Measurements from ENCODE around the gene MATCAP1.

Gene MATCAP1

DNA sequence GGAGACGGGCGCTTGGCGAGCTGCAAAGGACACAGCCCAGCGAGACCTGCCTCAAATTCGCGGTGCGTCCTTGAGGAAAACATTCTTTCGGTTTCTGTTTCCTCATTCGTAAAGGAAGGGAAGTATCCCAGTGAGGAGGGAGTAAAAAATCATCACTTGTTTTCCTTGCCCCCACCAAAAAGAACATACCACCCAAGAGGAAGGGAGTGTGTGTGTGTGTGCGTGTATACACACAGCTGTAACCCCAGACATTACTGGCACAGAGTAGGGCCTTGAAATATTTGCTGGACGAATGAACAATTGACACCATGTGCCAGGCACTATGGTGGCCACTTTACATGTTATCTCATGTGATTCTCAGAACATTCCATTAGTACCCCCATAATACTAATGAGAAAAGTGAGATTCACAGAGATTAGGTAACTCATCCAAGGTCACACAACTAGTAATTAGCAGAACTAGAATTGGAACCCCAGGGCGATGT, 1.9 kb upstream of the MATCAP1 start:
- DNase-seq (ENCODE audit: low read depth): no peak
- no peak overlapping the region for H3K4me3 ChIP-seq (replicated peaks; ENCODE audit: low read depth, low read length)
- TF ChIP-seq, protein P1, sequence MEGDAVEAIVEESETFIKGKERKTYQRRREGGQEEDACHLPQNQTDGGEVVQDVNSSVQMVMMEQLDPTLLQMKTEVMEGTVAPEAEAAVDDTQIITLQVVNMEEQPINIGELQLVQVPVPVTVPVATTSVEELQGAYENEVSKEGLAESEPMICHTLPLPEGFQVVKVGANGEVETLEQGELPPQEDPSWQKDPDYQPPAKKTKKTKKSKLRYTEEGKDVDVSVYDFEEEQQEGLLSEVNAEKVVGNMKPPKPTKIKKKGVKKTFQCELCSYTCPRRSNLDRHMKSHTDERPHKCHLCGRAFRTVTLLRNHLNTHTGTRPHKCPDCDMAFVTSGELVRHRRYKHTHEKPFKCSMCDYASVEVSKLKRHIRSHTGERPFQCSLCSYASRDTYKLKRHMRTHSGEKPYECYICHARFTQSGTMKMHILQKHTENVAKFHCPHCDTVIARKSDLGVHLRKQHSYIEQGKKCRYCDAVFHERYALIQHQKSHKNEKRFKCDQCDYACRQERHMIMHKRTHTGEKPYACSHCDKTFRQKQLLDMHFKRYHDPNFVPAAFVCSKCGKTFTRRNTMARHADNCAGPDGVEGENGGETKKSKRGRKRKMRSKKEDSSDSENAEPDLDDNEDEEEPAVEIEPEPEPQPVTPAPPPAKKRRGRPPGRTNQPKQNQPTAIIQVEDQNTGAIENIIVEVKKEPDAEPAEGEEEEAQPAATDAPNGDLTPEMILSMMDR (IDR thresholded peaks at IDR 0.05; ENCODE audit: low read length, missing control alignments): no peak

DNA sequence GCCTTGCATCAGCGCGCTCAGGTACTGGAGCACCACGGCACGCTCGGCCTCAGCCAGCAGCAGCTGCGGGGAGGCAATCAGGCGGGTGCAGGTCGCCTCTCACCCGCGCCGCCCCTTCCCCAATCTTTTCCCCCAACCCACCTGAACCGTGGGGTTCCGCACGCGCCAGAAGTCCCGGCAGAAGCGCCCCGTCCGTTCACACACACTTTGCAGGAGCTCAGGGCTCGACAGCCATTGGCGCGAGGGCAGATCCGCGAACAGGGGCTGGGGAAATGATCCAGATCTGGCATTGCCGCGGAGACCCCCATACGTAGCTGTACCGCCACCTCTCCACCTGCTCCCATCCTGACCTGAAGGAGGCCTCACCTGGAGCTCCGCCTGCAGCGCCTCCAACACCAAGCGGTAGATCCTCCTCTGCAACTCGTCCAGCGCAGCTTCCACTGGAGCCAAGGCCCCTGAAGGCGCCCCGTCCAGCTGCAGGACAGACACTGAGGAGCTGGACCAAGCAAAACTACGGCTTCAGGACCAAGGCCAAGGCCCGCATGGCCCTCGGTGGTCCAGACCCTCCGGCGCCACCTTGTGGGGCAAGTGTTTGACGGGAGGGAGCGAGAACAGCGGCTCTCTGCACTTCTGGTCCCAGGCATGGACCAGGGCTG, 1.4 kb upstream of the MATCAP1 start:
- DNase-seq (ENCODE audit: low read depth): peak; percentile 94
- TF ChIP-seq, protein P1 (IDR thresholded peaks at IDR 0.05; ENCODE audit: low read length, missing control alignments): peak; percentile 82
- H3K4me3 ChIP-seq (replicated peaks; ENCODE audit: low read depth, low read length): no peak overlapping the region

DNA sequence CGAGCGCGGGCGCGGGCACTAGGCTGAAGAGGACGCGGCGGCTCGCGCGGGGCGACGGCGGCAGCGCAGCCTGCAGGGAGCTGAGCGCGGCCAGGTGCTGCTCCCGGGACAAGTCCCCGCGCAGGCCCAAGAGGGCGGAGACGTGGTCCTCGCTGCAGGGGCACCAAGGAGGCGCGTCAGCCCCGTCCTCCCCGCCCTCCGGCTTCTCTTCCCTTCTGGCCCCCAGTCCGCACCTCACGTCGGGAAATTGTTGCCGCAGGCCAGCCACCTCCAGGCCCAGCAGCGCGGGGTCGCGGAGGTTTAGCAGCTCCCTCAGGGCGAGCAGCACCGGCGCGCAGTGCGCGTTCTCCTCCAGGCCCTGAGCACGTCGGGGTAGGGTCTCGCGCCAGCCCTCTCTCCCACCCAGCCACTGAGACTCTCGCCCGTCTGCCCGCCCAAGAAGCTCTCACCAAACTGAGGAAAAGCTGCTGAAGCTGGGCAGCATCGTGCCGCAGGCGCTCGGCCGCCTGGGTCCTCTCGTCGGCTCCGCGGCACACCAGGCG, 761 bp upstream of the MATCAP1 start:
- TF ChIP-seq, protein P1 (IDR thresholded peaks at IDR 0.05; ENCODE audit: low read length, missing control alignments): no peak
- peak overlapping the region; percentile 71 for H3K4me3 ChIP-seq (replicated peaks; ENCODE audit: low read depth, low read length)

DNA sequence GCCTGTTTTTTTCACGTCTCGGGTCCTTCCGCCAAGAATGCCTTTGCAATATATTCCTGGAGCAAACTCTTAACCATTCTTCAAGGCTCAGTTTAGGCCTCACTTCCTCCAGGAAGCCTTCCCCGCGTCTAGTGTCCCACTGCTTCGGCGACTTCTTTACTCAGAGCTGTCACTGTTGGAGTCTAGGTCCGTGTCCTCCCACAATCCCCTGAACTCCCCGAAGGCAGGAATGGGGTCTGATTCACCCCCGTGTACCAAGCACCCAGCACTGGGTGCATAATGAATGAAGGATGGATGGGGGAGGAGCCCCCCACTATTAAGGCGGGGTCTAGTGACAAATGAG, 508 bp downstream of the MATCAP1 start:
- TF ChIP-seq, protein P1 (IDR thresholded peaks at IDR 0.05; ENCODE audit: low read length, missing control alignments): no peak
- DNase-seq (ENCODE audit: low read depth): no peak
- peak overlapping the region; percentile 71 for H3K4me3 ChIP-seq (replicated peaks; ENCODE audit: low read depth, low read length)

More for the DNA sequence above, 761 bp upstream of the MATCAP1 start:
- no peak for DNase-seq (ENCODE audit: low read depth)

DNA sequence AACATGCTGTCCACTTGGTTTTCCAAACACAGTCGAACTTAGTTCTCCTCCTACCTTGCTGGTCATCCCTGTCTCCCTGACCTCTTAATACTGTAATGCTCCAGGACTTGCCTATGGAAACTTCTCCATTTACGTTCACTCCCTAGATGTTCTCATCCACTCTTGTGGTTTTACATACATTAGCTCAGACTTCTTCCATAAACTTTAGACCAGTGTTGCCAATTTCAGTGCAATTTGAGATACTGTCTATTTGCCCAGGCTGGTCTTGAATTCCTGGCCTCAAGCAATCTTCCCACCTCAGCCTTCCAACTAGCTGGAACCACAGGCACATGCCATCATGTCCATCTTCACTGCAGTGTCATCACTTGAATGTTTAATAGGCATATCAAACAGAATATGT, 1.5 kb downstream of the MATCAP1 start:
- H3K4me3 ChIP-seq (replicated peaks; ENCODE audit: low read depth, low read length): no peak overlapping the region
- DNase-seq (ENCODE audit: low read depth): no peak
- TF ChIP-seq, protein P1 (IDR thresholded peaks at IDR 0.05; ENCODE audit: low read length, missing control alignments): no peak

DNA sequence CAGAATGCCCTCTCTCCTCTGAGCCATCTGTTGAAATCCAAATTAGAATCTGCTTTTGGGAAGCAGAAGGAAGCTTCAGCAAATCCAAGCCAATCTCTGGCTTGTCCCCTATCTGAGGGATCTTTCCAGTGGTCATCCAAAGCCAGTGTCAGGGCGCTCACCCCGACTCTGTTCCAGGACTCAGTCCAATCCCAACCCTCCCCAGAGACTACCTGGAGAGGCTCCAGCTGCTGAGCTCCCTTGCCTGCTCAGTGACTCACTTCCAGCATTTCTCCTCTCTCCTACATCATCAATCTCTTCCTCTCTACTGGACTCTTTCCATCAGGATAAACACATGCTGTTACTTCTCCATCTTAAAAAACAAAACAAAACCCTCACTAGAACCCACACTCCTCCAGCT, 2.4 kb downstream of the MATCAP1 start:
- H3K4me3 ChIP-seq (replicated peaks; ENCODE audit: low read depth, low read length): peak overlapping the region; percentile 24
- TF ChIP-seq, protein P1 (IDR thresholded peaks at IDR 0.05; ENCODE audit: low read length, missing control alignments): no peak
- peak; percentile 91 for DNase-seq (ENCODE audit: low read depth)

DNA sequence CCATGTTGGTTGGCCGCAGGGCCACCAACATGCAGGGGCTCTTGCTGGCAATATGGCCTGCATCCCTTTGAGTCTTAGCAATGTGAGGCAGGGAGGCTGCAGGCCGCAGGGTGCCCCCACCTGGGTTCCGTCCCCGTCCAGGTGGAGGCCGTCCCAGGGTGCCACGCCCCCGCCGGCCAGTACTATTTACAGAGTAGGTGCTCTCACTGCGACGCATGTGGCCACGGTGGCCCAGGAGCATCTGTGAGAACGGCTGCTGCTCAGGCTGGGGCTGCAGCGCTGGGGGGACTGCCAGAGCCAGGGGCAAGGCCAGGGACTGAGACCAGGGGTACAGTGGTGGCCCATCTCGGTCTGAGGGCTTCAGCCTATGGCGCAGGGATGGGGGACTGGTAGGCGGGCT, 3.6 kb downstream of the MATCAP1 start:
- H3K4me3 ChIP-seq (replicated peaks; ENCODE audit: low read depth, low read length): no peak overlapping the region
- no peak for DNase-seq (ENCODE audit: low read depth)
- TF ChIP-seq, protein P1 (IDR thresholded peaks at IDR 0.05; ENCODE audit: low read length, missing control alignments): no peak
